H1 (cell line): ENCODE measurements around the gene PPIF. TPM values are rescaled to one million over a fixed set of nuclear protein-coding genes. Genes with fewer than 3 reads are reported as not detected.

Experiments used
- CHD1 ChIP-seq: IDR thresholded peaks from 2 replicates; pipeline ENCODE4 v1.6.1; 2012; ENCODE audit warnings: low read depth, low read length, improper control_type of control experiment
- CHD7 ChIP-seq: fragments of 300-600 bp; sonication (generic); IDR thresholded peaks from 2 replicates; pipeline ENCODE4 v1.7.1; 2012; ENCODE audit warnings: low read length, moderate library complexity, mild to moderate bottlenecking, inconsistent platforms; ENCODE audit not compliant: insufficient replicate concordance
- FOSL1 ChIP-seq: IDR thresholded peaks from 2 replicates; pipeline ENCODE4 v1.6.1; 2011; ENCODE audit warnings: mild to moderate bottlenecking, low read depth, low read length, moderate library complexity; ENCODE audit not compliant: insufficient read depth
- GABPA ChIP-seq: IDR thresholded peaks from 2 replicates; pipeline ENCODE4 v1.6.1; 2011; ENCODE audit warnings: mild to moderate bottlenecking, low read length, moderate library complexity, borderline replicate concordance; ENCODE audit not compliant: insufficient read depth
- GTF2F1 ChIP-seq: IDR thresholded peaks from 2 replicates; pipeline ENCODE4 v1.6.1; 2012; ENCODE audit warnings: low read depth, low read length, improper control_type of control experiment, borderline replicate concordance
- JUN ChIP-seq: IDR thresholded peaks from 2 replicates; pipeline ENCODE4 v1.6.1; 2011; ENCODE audit warnings: low read depth, mild to moderate bottlenecking, improper control_type of control experiment, low read length
- KDM1A ChIP-seq: fragments of 200-600, 300-600 bp; sonication (generic); IDR thresholded peaks from 2 replicates; pipeline ENCODE4 v1.7.1; 2016; ENCODE audit warnings: mild to moderate bottlenecking, low read length, borderline replicate concordance
- SAP30 ChIP-seq: fragments of 300-600 bp; sonication (generic); IDR thresholded peaks from 2 replicates; pipeline ENCODE4 v1.7.1; 2012; ENCODE audit warnings: low read length, moderate library complexity, mild to moderate bottlenecking, inconsistent platforms; ENCODE audit not compliant: insufficient read depth, insufficient replicate concordance
- TBP ChIP-seq: IDR thresholded peaks from 2 replicates; pipeline ENCODE4 v1.6.1; 2011; ENCODE audit warnings: low read depth, low read length, improper control_type of control experiment
- polyA plus RNA-seq, 7 experiments: library from polyadenylated mRNA; depleted of rRNA in 3 of 7; stranded (reverse) in 5 of 7; unstranded in 2 of 7; fragments of >200 nt in 5 of 7; fragments of 200-250 nt in 2 of 7; gene quantifications; 1 replicate in 5 of 7; 2 replicates in 1 of 7; 4 replicates in 1 of 7; pipeline versions ENCODE4 v1.2.1 to v1.2.3, GENCODE V29; 2011 to 2013; ENCODE audit warnings: missing spikeins in 2 of 7, mixed read lengths in 2 of 7
- total RNA-seq: library from RNA; stranded (reverse); fragmentation: NEBNext Ultra II Directional; extraction: Animal tissue kit (Norgen Biotek cat#: 25700); gene quantifications from 2 replicates; pipeline ENCODE4 v1.2.1, GENCODE V29; 2021

PPIF gene
- total and polyA plus RNA-seq, 2 of the 8 experiments (the other 6 are each of a cell fraction or from before 2014, with no cell fraction given), result 70.2 to 77.6 TPM

GRCh38 chr10:79301754-79302530 lies 45.3 kb upstream of the PPIF start (continued):
- no peak for TF ChIP-seq GABPA
- no peak for TF ChIP-seq CHD7
- TF ChIP-seq SAP30, result no peak
- no peak for TF ChIP-seq CHD1
- no peak for TF ChIP-seq JUN
- no peak for TF ChIP-seq GTF2F1
- TF ChIP-seq FOSL1, result no peak
- no peak for TF ChIP-seq KDM1A
- TF ChIP-seq TBP, result no peak
